ENCODE results near the gene MAOA. TPM values are rescaled to one million over a fixed set of nuclear protein-coding genes. Genes with fewer than 3 reads are reported as not detected.
A peak's percentile ranks its signal among the peaks of the same experiment; 100 is the strongest.
"Not testable (repeated sequence)": the region's sequence is repeated elsewhere in the genome, so short reads cannot be mapped to it uniquely, and the experiment has no call there.

MAOA gene
- total RNA-seq, 1 donor from 2014 or later: 102 TPM

GRCh38 chrX:43702660-43703059 is 46.6 kb downstream of the MAOA start:
- intact Hi-C loops (cut with DNase I): loop anchor here (2.0 kb wide), 1 partner anchor 48 kb away; no protein-coding TSS in a partner anchor
- peak; percentile 47 for ATAC-seq

GRCh38 chrX:43703211-43703791 is 47.2 kb downstream of the MAOA start:
- peak; percentile 66 for ATAC-seq
- intact Hi-C loops (cut with DNase I): loop anchor here (2.0 kb wide), 1 partner anchor 48 kb away; no protein-coding TSS in a partner anchor
- no peak for DNase-seq (ENCODE audit: missing footprints)

More at GRCh38 chrX:43702660-43703059, 46.6 kb downstream of the MAOA start:
- DNase-seq (ENCODE audit: missing footprints): no peak

GRCh38 chrX:43706786-43707370 is 50.8 kb downstream of the MAOA start:
- no peak for DNase-seq (ENCODE audit: missing footprints)
- ATAC-seq: no peak
- intact Hi-C loops (cut with DNase I): loop anchor here (5.0 kb wide), 1 partner anchor 35 kb away; no protein-coding TSS in a partner anchor

- peak; percentile 77 for ATAC-seq
- no peak for DNase-seq (ENCODE audit: missing footprints)
- intact Hi-C loops (cut with DNase I): loop anchor here (5.0 kb wide), 1 partner anchor 34 kb away; no protein-coding TSS in a partner anchor
Measured at GRCh38 chrX:43707812-43708548, 51.9 kb downstream of the MAOA start.

GRCh38 chrX:43716144-43716543 is 60.0 kb downstream of the MAOA start:
- DNase-seq (ENCODE audit: missing footprints) (no peak), ATAC-seq (no peak)
- intact Hi-C loops (cut with DNase I): no loop called here

- ATAC-seq (no peak), DNase-seq (ENCODE audit: missing footprints) (no peak)
- intact Hi-C loops (cut with DNase I): no loop called here
Measured at GRCh38 chrX:43716696-43717095, 60.6 kb downstream of the MAOA start.

GRCh38 chrX:43717161-43717560 is 61.1 kb downstream of the MAOA start:
- intact Hi-C loops (cut with DNase I): no loop called here
- ATAC-seq (no peak), DNase-seq (ENCODE audit: missing footprints) (no peak)

GRCh38 chrX:43718081-43718480 is 62.0 kb downstream of the MAOA start:
- DNase-seq (ENCODE audit: missing footprints) (no peak), ATAC-seq (no peak)
- intact Hi-C loops (cut with DNase I): no loop called here

- no peak for DNase-seq (ENCODE audit: missing footprints)
- intact Hi-C loops (cut with DNase I): no loop called here
- ATAC-seq: no peak
Measured at GRCh38 chrX:43718546-43718945, 62.4 kb downstream of the MAOA start.

- ATAC-seq (no peak), DNase-seq (ENCODE audit: missing footprints) (no peak)
- intact Hi-C loops (cut with DNase I): no loop called here
Measured at GRCh38 chrX:43718956-43719355, 62.9 kb downstream of the MAOA start.

- intact Hi-C loops (cut with DNase I): no loop called here
- ATAC-seq (no peak), DNase-seq (ENCODE audit: missing footprints) (no peak)
Measured at GRCh38 chrX:43720082-43720481, 64.0 kb downstream of the MAOA start.

- intact Hi-C loops (cut with DNase I): no loop called here
- ATAC-seq (no peak), DNase-seq (ENCODE audit: missing footprints) (no peak)
Measured at GRCh38 chrX:43720961-43721360, 64.9 kb downstream of the MAOA start.

GRCh38 chrX:43725227-43725626 is 69.1 kb downstream of the MAOA start:
- DNase-seq (ENCODE audit: missing footprints); ATAC-seq; intact Hi-C loops (cut with DNase I): not testable (repeated sequence)

GRCh38 chrX:43727254-43727653 is 71.2 kb downstream of the MAOA start:
- DNase-seq (ENCODE audit: missing footprints); intact Hi-C loops (cut with DNase I); ATAC-seq: not testable (repeated sequence)

GRCh38 chrX:43728002-43728401 is 71.9 kb downstream of the MAOA start:
- no peak for ATAC-seq
- DNase-seq (ENCODE audit: missing footprints): no peak
- intact Hi-C loops (cut with DNase I): no loop called here

GRCh38 chrX:43728966-43729365 is 72.9 kb downstream of the MAOA start:
- ATAC-seq (no peak), DNase-seq (ENCODE audit: missing footprints) (no peak)
- intact Hi-C loops (cut with DNase I): no loop called here

GRCh38 chrX:43731086-43731485 is 75.0 kb downstream of the MAOA start:
- ATAC-seq: no peak
- intact Hi-C loops (cut with DNase I): no loop called here
- DNase-seq (ENCODE audit: missing footprints): no peak

GRCh38 chrX:43733699-43734098 is 77.6 kb downstream of the MAOA start:
- intact Hi-C loops (cut with DNase I): no loop called here
- DNase-seq (ENCODE audit: missing footprints) (no peak), ATAC-seq (no peak)

- ATAC-seq (no peak), DNase-seq (ENCODE audit: missing footprints) (no peak)
- intact Hi-C loops (cut with DNase I): no loop called here
Measured at GRCh38 chrX:43734444-43734843, 78.3 kb downstream of the MAOA start.

GRCh38 chrX:43735534-43735933 is 79.4 kb downstream of the MAOA start:
- DNase-seq (ENCODE audit: missing footprints) (no peak), ATAC-seq (no peak)
- intact Hi-C loops (cut with DNase I): no loop called here
